ENCODE measurements around the gene COP1. TPM values are rescaled to one million over a fixed set of nuclear protein-coding genes. Genes with fewer than 3 reads are reported as not detected.

The COP1 gene
- total and polyA plus RNA-seq, 2 of the 8 experiments (the other 6 are each of a cell fraction or from before 2014, with no cell fraction given), result 26.2 to 44.9 TPM

DNA sequence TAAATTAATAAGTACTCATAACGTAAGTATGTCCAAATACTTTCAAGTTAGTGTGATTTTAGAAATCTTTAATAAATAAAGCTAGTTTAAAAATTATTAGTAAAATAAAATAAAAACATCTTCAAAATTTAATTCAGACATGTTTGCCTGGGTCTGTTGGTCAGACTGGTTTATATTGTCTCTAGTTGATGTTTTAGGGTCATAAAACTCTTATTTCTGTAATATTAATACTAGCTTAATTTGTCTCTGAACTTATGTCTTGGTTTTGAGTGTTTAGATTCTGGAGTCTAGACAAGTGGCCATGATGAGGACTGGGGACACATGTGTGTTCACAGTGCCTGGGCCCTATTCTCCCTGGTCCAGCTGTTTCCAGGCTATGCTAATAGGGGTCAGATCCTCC lies 279.1 kb downstream of the COP1 start (continued):
- TF ChIP-seq HDAC2 (IDR thresholded peaks at IDR 0.05; ENCODE audit: borderline replicate concordance in 1 of 2, low read depth in 2 of 2, low read length in 2 of 2), result no peak
- no peak for TF ChIP-seq CTBP2 (IDR thresholded peaks at IDR 0.05; ENCODE audit: borderline replicate concordance, insufficient read depth, insufficient read length, low read length)
- no peak for TF ChIP-seq YY1 (IDR thresholded peaks at IDR 0.05; ENCODE audit: low read depth, low read length)
- TF ChIP-seq TCF12 (IDR thresholded peaks at IDR 0.05; ENCODE audit: low read depth, low read length), result no peak
